Fibroblast of skin of abdomen (primary cell): ENCODE data around the gene DHRS1.
"Not testable (repeated sequence)": the region's sequence is repeated elsewhere in the genome, so short reads cannot be mapped to it uniquely, and the experiment has no call there.

Source experiments
- DNase-seq: peaks from one replicate; pipeline ENCODE4 v3.0.0-alpha.2; 2013

The DHRS1 gene

GRCh38 chr14:24246765-24247212 lies 52.8 kb downstream of the DHRS1 start:
- DNase-seq = no peak

- DNase-seq = not testable (repeated sequence)
Observed at GRCh38 chr14:24245350-24245749, 54.2 kb downstream of the DHRS1 start.

GRCh38 chr14:24243336-24243836 lies 56.2 kb downstream of the DHRS1 start:
- peak; percentile 30 for DNase-seq

DNA sequence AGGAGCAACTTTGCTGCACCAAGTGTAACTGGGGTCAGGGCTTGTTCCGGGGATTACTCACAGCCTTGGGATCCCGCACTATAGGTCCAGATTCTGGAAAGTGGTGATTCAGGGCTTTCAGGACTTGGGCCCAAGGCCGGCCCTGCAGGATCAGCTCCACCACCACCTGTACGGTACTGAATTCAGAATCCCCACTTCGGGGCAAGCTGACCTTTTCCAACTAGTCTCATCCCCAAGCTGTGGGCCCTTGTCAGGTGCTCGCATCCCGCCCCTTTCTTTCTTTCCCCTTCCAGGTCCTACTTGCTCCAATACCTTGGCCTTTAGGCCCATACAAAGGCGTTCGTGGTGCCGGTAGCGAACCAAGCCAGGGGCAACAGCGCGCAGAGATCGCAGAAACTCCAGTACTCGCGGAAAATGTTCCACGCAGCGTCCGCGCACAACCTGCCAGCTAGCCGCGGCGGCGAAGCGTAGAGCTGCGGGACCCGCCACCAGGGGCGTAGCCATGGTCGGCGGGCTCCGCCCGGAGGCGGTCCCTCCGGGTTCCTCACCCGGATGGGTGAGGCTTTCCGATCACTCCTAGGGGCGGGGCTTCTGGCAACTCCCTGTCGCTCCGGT lies 57.6 kb downstream of the DHRS1 start:
- DNase-seq = peak; percentile 92
